ENCODE results near the gene TNFRSF19. TPM values are rescaled to one million over a fixed set of nuclear protein-coding genes. Genes with fewer than 3 reads are reported as not detected.

The TNFRSF19 gene
- total and polyA plus RNA-seq, 2 of the 13 experiments (the other 11 are each of a cell fraction or from before 2014, with no cell fraction given), result 75.3 to 77.7 TPM

DNA sequence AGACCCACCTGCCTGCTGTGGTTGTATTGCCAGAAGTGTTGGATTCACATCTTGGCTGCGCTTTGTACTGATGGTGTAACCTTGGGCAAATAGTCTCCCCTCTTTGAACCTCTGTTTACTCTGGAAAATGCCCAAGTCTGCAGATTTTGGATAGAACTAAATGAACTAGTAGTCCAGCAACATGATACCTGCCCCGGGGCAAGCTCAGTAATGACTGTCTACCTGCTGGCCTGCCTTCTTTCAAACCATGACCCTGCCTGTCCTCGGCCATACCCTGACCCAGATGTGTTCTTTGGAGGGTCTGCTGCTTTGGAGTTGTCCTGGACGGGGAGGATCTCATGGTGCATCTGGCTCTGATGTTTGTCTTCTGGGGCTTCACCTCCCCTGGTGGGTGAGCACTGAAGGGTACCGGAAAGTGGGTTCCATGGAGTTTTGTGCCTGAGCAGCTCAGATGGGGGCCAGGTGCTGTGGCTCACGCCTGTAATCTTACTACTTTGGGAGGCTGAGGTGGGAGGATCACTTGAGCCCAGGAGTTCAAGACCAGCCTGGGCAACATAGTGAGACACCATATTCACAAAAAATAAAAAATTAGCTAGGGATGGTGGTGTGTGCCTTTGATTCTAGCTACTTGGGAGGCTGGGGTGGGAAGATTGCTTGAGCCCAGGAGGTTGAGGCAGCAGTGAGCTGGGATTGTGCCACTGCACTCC, 59.5 kb downstream of the TNFRSF19 start (continued):
- TF ChIP-seq, protein P1, sequence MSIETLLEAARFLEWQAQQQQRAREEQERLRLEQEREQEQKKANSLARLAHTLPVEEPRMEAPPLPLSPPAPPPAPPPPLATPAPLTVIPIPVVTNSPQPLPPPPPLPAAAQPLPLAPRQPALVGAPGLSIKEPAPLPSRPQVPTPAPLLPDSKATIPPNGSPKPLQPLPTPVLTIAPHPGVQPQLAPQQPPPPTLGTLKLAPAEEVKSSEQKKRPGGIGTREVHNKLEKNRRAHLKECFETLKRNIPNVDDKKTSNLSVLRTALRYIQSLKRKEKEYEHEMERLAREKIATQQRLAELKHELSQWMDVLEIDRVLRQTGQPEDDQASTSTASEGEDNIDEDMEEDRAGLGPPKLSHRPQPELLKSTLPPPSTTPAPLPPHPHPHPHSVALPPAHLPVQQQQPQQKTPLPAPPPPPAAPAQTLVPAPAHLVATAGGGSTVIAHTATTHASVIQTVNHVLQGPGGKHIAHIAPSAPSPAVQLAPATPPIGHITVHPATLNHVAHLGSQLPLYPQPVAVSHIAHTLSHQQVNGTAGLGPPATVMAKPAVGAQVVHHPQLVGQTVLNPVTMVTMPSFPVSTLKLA (IDR thresholded peaks at IDR 0.05), result no peak
- TF ChIP-seq RAD21 (CRISPR knock-in tag; IDR thresholded peaks at IDR 0.05) (no peak), SRF (IDR thresholded peaks at IDR 0.05; ENCODE audit: low read depth, low read length) (no peak), ATAD3A (CRISPR knock-in tag; IDR thresholded peaks at IDR 0.05) (no peak), JDP2 (CRISPR knock-in tag; IDR thresholded peaks at IDR 0.05; ENCODE audit: borderline replicate concordance) (no peak), FOXJ3 (CRISPR knock-in tag; IDR thresholded peaks at IDR 0.05; ENCODE audit: borderline replicate concordance) (peak; percentile 81), RBFOX2 (IDR thresholded peaks at IDR 0.05; ENCODE audit: low read depth, low read length) (no peak), YEATS4 (CRISPR knock-in tag; IDR thresholded peaks at IDR 0.05; ENCODE audit: borderline replicate concordance) (no peak)
- TF ChIP-seq, protein P2, sequence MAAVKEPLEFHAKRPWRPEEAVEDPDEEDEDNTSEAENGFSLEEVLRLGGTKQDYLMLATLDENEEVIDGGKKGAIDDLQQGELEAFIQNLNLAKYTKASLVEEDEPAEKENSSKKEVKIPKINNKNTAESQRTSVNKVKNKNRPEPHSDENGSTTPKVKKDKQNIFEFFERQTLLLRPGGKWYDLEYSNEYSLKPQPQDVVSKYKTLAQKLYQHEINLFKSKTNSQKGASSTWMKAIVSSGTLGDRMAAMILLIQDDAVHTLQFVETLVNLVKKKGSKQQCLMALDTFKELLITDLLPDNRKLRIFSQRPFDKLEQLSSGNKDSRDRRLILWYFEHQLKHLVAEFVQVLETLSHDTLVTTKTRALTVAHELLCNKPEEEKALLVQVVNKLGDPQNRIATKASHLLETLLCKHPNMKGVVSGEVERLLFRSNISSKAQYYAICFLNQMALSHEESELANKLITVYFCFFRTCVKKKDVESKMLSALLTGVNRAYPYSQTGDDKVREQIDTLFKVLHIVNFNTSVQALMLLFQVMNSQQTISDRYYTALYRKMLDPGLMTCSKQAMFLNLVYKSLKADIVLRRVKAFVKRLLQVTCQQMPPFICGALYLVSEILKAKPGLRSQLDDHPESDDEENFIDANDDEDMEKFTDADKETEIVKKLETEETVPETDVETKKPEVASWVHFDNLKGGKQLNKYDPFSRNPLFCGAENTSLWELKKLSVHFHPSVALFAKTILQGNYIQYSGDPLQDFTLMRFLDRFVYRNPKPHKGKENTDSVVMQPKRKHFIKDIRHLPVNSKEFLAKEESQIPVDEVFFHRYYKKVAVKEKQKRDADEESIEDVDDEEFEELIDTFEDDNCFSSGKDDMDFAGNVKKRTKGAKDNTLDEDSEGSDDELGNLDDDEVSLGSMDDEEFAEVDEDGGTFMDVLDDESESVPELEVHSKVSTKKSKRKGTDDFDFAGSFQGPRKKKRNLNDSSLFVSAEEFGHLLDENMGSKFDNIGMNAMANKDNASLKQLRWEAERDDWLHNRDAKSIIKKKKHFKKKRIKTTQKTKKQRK (IDR thresholded peaks at IDR 0.05; ENCODE audit: low read length), result no peak
- TF ChIP-seq, protein P3, sequence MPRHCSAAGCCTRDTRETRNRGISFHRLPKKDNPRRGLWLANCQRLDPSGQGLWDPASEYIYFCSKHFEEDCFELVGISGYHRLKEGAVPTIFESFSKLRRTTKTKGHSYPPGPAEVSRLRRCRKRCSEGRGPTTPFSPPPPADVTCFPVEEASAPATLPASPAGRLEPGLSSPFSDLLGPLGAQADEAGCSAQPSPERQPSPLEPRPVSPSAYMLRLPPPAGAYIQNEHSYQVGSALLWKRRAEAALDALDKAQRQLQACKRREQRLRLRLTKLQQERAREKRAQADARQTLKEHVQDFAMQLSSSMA (CRISPR knock-in tag; IDR thresholded peaks at IDR 0.05), result no peak
- TF ChIP-seq, protein P4, sequence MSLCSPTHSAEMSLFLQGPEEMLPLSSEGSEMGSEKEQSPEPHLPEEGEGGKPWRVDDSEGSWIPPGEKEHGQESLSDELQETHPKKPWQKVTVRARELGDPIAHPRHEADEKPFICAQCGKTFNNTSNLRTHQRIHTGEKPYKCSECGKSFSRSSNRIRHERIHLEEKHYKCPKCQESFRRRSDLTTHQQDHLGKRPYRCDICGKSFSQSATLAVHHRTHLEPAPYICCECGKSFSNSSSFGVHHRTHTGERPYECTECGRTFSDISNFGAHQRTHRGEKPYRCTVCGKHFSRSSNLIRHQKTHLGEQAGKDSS (CRISPR knock-in tag; IDR thresholded peaks at IDR 0.05; ENCODE audit: borderline replicate concordance, low read depth), result 0 out of 2 replicates have a peak, but pooled peaks have one; percentile 48
- TF ChIP-seq, protein P5, sequence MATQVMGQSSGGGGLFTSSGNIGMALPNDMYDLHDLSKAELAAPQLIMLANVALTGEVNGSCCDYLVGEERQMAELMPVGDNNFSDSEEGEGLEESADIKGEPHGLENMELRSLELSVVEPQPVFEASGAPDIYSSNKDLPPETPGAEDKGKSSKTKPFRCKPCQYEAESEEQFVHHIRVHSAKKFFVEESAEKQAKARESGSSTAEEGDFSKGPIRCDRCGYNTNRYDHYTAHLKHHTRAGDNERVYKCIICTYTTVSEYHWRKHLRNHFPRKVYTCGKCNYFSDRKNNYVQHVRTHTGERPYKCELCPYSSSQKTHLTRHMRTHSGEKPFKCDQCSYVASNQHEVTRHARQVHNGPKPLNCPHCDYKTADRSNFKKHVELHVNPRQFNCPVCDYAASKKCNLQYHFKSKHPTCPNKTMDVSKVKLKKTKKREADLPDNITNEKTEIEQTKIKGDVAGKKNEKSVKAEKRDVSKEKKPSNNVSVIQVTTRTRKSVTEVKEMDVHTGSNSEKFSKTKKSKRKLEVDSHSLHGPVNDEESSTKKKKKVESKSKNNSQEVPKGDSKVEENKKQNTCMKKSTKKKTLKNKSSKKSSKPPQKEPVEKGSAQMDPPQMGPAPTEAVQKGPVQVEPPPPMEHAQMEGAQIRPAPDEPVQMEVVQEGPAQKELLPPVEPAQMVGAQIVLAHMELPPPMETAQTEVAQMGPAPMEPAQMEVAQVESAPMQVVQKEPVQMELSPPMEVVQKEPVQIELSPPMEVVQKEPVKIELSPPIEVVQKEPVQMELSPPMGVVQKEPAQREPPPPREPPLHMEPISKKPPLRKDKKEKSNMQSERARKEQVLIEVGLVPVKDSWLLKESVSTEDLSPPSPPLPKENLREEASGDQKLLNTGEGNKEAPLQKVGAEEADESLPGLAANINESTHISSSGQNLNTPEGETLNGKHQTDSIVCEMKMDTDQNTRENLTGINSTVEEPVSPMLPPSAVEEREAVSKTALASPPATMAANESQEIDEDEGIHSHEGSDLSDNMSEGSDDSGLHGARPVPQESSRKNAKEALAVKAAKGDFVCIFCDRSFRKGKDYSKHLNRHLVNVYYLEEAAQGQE (IDR thresholded peaks at IDR 0.05; ENCODE audit: borderline replicate concordance in 1 of 2, low read depth in 1 of 2, low read length in 2 of 2), result no peak
